22Rv1 (cell line): ENCODE measurements around the gene TRMT1.

Source experiments
- CTCF ChIP-seq: fragments of 450-650 bp; IDR thresholded peaks from 2 replicates; pipeline ENCODE4 v1.5.1; 2017; ENCODE audit warnings: mild to moderate bottlenecking
- ZFX ChIP-seq: fragments of 450-650 bp; IDR thresholded peaks from 2 replicates; pipeline ENCODE4 v1.6.1; 2017; ENCODE audit warnings: antibody characterized with exemption, borderline replicate concordance

GRCh38 chr19:13093407-13094105 is 23.0 kb downstream of the TRMT1 start:
- TF ChIP-seq CTCF (peak; percentile 92), ZFX (no peak)
